ENCODE data around the gene HNRNPD.
A peak's percentile ranks its signal among the peaks of the same experiment; 100 is the strongest.
"Not testable (repeated sequence)": the region's sequence is repeated elsewhere in the genome, so short reads cannot be mapped to it uniquely, and the experiment has no call there.

HNRNPD gene, protein sequence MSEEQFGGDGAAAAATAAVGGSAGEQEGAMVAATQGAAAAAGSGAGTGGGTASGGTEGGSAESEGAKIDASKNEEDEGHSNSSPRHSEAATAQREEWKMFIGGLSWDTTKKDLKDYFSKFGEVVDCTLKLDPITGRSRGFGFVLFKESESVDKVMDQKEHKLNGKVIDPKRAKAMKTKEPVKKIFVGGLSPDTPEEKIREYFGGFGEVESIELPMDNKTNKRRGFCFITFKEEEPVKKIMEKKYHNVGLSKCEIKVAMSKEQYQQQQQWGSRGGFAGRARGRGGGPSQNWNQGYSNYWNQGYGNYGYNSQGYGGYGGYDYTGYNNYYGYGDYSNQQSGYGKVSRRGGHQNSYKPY

DNA sequence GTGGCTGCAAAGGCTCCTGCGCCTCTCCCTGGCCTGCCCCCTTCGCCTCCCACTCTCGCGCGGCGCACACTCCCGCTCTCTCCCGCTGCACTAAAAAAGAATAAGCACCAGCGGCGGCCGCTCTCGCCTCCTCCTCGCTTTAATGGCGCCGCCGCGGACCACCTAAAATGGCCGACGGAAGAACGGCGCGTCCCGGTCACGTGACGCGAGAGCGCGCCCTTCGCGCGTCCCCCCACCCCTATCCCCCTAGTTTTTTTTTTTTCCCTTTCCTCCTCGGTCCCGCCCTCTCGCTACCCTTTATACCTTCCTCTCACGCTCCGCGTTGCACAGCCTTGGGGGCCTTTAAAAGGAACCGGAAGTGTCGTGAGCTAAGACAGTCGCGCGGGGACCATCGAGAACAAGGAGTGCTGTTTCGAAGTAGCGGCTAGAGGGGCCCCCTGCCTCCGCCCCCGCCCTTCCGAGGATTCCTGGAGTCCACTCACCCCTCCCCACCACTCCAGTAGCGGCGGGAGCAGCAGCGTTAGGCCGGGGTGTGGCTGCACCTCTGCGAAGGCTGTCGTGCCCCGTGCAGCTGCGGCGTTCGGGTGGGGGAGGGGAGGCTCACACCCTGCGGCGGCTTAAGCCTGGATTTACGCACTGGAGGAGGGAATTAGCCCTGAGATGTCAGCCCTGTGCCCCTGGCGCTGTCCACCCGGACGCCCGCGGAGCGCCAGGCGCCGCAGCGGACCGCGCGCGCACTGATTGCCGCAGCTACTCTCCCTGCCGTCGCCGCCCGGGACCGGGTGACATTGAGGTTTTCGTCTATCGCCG is at the start of gene HNRNPD:
HNRNPD (minus strand) TSS at position 176 of the 810 bp plus-strand sequence. CDS start 313 bp downstream, outside the sequence.
- peak; percentile 100 for DNase-seq (ENCODE audit: low read depth in 2 of 2)

DNA sequence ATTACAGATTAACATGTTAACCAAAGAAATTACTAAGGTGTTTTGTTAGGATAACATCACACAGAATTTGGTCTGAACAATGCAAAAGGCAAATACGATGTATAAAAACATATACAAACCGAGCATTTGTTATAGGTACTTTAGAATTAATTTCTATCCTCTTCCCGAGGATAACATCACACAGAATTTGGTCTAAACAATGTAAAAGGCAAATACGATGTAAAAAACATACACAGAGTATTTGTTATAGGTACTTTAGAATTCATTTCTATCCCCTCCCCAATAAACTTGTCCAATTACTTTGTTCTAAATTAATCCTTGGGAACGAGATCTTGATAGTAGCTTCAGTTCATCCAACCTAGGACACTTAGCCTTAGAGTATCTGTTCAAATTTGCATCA is 48.8 kb upstream of the HNRNPD start:
- no peak for DNase-seq (ENCODE audit: low read depth in 2 of 2)

DNA sequence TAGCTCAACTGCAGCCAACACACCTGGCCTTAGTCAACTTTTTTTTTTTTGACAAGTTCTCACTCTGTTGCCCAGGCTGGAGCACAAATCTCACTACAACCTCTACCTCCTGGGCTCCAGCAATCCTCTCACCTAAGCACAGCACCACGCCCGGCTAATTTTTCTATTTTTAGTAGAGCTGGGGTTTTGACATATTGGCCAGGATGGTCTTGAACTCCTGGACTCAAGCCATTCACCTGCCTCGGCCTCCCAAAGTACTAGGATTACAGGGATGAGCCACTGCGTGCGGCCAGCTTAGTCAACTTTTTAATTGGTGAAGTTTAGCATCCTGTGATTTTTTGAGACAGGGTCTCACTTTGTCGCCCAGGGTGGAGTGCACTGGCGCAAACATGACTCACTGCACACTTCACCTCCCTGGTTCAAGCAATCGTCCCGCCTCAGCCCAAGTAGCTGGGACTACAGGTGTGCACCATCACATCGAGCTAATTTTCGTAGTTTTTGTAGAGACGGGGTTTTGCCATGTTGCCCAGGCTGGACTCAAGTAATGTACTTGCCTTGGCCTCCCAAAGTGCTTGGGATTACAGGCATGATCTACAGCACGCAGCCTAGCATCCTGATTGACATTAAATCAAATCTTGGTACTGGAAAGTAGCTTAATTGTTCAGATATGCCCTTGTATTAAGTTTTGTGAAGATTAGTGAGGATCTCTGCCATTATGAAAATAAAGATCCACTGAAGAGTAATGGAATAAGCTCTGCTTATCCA is 48.2 kb upstream of the HNRNPD start:
- DNase-seq (ENCODE audit: low read depth in 2 of 2) = no peak

DNA sequence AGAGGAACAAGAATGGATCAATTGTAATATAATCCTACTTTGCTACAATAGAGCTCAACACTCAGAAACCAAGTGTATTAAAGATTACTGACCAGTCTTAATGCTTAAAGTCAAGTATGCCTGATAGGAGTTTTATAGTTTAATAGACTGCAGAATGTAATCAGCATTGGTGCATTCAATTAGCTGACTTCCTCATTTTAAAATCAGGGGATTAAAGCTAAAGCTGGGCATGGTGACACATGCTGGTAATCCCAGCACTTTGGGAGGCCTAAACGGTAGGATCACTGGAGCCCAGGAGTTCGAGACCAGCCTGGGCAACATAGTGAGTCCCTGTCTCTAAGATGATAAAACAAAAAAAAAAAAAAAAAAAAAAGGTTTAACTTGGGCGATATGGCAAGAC is 45.7 kb upstream of the HNRNPD start:
- DNase-seq (ENCODE audit: low read depth in 2 of 2) = no peak

DNA sequence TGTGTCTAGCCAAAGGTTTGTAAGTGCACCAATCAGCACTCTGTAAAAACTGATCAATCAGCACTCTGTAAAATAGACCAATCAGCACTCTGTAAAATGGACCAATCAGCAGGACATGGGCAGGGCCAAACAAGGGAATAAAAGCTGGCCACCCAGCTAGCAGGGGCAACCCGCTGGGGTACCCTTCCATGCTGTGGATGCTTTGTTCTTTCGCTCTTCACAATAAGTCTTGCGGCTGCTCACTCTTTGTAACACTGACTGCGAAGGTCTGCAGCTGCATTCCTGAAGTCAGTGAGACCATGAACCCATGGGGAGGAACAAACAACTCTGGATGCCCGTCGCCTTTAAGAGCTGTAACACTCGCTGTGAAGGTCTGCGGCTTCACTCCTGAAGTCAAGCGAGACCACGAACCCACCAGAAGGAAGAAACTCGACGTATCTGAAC is 42.2 kb upstream of the HNRNPD start:
- no peak for DNase-seq (ENCODE audit: low read depth in 2 of 2)

DNA sequence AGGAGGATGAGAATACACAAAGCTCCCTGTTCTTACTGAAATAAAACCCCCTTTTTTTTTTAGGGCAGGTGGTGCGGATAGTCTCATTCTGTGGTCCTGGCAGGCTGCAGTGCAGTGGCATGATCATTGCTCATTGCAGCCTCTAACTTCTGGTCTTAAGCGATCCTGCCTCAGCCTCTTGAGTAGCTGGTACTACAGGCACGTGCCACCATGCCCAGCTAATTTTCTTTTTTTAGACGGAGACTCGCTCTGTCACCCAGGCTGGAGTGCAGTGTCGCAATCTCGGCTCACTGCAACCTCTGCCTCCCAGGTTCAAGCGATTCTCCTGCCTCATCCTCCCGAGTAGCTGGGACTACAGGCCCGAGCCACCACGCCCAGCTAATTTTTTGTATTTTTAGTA is 41.3 kb upstream of the HNRNPD start:
- not testable (repeated sequence) for DNase-seq (ENCODE audit: low read depth in 2 of 2)

DNA sequence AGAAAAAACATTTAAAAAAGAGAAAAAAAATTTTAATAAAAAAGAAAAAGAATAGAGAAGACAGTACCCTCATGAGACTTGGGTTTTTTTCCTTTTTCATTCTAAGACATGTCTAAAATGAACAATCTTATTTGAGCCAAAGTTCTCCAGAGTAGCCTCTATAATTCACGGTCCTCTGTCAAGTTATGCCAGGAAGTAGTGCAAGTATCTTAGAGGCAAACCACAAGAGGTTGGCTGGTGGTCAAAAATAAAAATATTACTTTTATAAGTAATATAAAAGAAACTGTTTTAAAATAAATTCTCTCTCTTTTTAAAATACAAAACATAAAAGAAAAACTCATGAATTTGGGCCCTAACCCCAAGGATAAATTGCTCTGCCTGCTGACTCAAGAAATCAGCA is 29.9 kb upstream of the HNRNPD start:
- no peak for DNase-seq (ENCODE audit: low read depth in 2 of 2)

DNA sequence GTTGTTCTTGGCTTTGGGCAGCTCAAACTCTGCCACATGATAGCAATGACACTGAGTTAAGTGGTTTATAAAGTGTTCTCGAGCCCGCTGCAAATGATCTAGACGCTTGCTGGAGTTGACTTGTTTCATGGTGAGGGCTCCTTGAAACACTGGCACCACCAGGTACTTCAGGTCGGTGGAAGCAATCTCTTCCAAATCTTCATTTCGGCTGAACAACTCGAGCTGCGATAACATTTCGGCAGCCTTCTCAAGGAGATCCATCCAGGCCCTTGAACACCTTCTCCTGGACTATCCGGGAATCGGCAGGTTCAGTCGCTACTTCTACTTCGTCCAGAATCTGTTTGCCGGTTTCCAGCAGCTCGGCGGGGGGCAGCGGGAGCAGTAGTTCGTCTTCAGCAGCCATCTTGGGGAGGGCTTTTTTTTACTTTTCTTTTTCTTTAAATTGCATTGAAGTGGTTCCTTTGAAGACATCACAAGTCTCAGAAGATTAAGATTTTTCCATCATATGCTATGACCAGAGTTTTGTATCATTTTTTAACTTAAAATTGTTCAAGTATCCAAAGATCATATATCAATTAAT is 28.5 kb upstream of the HNRNPD start:
- no peak for DNase-seq (ENCODE audit: low read depth in 2 of 2)

DNA sequence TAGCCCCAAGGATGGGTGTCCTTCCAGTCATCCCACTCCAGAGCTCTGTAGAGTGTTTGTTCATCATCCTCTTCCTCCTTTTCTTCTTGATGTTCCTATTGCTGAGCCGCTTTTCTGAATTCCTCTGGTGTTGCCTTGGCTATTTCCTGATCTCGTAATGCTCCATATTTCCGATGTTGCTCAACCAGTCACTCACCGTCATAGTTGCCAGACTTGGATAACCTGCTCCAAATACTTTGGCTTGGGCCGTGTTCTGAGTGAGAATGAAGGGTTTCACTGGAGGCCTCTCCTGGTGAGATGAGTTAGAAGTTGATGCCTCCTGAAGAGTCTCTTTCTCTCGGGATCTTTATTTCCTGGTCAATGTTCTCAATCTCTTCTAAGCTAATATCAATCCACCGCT is 27.8 kb upstream of the HNRNPD start:
- DNase-seq (ENCODE audit: low read depth in 2 of 2) = no peak

DNA sequence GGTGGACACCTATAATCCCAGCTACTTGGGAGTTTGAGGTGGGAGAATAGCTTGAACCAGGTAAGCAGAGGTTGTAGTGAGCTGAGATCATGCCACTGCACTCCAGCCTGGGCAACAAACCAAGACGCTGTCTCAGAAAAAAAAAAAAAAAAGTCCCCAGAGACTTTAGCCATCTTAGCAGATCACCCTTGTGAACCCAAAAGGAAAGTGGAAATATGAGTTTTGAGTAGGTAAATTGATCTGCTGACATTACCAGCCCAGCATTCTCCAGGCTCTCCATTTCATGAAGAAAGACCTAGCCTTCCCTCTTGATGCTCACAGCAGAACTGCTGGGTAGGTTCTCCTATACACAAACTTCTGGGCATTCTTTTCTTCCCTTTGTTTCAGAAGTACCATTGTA is 24.5 kb upstream of the HNRNPD start:
- DNase-seq (ENCODE audit: low read depth in 2 of 2) = no peak

DNA sequence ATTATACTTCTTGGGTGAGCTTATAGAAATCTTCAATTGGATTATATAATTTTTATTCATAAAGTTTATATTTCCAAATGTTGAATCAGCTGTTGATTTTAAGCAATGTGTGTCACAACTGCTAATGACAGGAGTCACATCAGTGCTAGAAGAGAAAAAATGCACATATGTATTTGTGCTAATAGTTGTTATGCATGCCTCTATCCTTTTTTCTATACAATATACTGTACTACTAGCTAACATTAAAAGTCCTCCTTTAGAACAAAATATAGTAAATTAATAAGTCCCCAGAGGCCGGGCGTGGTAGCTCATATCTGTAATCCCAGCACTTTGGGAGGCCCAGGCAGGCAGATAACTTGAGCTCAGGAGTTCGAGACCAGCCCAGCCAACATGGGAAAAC is 23.7 kb upstream of the HNRNPD start:
- no peak for DNase-seq (ENCODE audit: low read depth in 2 of 2)

DNA sequence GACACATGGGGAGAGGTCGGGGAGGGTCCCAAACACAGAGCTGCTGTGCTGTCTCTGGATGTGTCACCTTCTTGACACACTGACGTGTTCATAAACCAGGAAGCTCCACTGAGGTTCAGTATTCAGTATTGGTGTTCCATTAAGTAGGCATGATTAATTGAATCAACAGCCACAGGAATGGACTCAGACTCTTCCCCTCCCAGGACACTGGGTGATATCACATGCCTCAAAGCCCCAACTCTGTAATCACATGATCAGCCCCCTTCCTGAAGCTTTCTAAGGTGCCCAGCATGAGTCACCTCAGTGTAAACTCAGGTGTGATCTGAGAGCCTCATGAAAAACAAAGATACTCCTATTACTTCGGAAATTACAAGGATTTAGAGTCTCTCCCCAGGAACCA is 21.1 kb upstream of the HNRNPD start:
- no peak for DNase-seq (ENCODE audit: low read depth in 2 of 2)

DNA sequence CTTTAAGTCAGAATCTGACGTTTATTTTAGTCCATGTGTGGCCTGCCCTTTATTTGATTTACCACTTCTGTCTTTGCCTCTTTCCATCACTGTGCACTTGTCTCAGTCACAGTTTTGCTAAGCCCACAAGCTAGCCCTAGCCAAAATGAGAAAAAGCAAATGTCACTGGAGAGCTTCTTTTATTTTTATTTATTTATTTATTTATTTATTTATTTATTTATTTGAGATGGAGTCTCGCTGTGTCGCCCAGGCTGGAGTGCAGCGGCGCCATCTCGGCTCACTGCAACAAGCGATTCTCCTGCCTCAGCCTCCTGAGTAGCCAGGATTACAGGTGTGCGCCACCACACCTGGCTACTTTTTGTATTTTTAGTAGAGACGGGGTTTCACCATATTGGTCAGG is 16.3 kb upstream of the HNRNPD start:
- not testable (repeated sequence) for DNase-seq (ENCODE audit: low read depth in 2 of 2)

DNA sequence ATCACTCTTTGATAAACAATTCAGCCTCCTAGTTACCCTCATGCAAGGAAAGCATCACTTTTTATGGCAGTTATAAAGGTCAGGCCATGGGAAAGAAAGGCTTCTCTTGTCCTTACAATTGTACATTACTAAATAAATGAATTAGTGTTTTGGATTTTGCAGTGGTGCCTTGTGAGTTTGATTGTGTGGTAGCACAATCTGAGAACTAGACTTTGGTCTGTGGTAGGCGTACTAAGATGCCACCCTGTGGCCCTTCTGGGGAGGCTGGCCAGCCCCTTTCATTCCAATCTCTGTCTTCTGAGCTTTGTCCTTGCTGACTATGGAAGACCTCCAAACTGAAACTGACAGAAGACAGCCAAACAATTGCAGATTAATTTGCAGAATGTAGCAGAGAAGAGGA is 14.6 kb upstream of the HNRNPD start:
- DNase-seq (ENCODE audit: low read depth in 2 of 2) = no peak

DNA sequence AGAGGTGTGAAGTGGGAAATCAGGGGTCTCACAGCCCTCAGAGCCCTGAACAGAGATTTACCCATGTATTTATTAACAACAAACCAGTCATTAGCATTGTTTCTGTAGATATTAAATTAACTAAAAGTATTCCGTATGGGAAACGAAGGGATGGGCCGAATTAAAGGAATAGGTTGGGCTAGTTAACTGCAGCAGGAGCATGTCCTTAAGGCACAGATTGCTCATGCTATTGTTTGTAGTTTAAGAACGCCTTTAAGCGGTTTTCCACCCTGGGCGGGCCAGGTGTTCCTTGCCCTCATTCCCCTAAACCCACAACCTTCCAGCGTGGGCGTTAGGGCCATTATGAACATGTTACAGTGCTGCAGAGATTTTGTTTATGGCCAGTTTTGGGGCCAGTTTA is 12.5 kb upstream of the HNRNPD start:
- DNase-seq (ENCODE audit: low read depth in 2 of 2) = not testable (repeated sequence)

DNA sequence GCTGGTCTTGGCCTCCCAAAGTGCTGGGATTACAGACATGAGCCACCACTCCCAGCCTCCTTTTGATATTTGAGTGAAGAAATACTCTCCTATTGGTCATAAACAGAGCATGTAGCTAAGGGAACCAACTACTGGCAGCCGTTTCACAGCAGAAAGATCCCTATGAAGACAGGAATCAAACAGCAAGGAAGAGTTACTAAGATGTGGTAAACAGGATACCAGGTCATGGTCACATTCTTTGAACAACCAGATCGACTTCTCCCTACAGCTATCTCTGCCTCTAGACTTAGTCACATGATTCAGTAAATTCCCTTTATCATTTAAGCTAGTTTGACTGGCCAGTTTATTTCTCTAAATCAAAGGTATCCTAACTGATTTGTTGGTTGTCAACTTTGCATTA is 9.0 kb upstream of the HNRNPD start:
- DNase-seq (ENCODE audit: low read depth in 2 of 2) = no peak

DNA sequence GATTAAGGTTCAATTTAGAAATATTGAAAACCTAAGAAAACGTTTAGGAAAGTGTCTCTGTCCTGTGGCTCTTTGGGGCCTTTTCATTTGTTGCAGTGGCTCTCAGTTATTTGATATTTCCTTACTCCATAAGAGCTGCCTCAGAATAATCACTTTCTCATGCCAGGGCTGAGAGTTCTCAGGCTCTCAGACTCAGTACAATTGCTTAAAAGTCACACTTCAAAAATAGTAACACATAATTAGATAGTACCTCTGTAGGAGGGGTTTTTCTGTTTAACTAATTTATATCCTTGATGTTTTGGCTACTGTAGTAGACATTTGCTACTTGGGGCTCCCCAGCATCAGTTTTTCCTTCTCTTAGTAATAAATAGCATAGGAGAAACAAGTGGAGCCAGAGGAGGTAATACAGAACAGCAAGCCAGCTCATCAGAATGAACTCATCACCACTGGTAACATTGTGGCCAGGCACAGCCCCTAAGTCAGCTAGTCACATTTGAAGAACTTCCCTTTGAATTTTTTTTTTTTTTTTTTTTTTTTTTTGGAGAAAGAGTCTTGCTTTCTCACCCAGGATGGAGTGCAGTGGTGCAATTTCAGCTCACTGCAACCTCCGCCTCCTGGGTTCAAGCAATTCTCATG is 8.0 kb upstream of the HNRNPD start:
- DNase-seq (ENCODE audit: low read depth in 2 of 2) = no peak

DNA sequence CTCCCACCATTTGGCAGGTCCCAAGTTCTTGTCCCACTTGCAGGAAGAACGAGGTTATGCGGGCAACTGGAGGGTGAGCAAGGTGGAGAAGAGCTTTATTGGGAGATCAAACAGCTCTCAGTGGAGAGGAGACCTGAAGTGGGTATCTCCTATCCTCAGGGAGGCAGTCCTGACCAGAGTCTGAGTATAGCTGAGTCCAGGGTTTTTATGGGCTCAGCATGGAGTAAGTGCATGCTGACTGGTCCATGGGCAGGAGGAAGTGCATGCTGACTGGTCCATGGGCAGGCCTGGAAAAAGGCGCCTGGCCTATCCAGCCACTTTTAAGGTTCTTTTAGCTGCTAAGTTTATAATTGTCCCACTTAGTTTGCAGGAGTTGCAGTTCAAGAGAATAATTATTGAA is 7.4 kb upstream of the HNRNPD start:
- DNase-seq (ENCODE audit: low read depth in 2 of 2) = no peak

DNA sequence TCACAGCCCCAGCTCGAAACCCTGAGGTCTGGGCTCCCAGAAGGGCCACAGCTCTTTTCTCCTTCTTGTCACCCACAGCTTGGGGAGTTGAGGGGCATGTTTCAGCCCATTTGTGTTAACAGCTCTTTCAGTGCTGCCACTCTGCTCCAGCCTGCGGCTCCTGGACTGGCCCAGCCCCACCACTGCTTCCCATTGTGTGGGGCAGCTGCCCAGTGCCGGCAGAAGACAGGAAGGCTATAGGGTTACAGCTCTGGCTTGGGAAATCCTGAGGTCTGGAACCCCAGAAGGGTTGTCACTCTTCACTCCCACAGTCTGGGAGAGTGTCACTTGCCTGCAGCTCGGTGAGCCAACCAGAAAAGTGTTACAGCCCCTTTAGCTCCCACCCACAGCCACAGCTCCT is 7.0 kb upstream of the HNRNPD start:
- no peak for DNase-seq (ENCODE audit: low read depth in 2 of 2)

DNA sequence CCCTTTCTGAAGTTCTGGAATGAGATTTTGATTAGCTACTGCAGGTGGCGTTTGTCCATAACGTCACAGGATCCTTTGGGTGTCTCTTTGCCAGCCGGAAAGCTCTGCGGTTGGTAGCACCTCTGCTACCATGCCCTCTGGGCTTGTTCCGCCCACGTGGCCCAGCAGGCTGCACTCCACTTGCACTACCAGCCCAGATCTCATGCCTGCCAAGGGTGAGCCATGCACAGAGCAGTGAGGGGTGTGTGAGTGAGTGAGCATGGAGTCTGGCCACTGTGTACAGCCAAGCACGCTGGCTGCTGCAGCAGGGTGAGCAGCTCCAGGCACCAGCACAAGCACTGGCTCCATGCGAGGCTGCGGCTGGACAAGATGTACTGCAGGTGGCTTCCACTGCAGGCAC is 6.6 kb upstream of the HNRNPD start:
- DNase-seq (ENCODE audit: low read depth in 2 of 2) = no peak

DNA sequence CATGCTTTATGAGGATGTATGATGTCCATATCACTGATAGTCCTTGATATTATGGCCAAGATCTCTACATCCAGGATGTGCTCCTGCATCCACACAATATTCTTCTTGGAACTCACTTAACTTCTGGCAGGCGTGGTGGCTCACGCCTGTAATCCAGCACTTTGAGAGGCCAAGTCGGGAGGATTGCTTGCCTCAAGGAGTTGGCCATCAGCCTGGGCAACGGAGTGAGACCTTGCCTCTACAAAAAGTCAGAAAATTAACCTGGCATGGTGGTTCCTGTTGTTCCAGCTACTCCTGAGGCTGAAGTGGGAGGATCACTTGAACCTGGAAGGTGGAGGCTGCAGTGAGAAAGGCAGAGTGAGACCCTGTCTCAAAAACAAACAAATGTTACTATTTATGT is 2.3 kb upstream of the HNRNPD start:
- DNase-seq (ENCODE audit: low read depth in 2 of 2) = no peak

DNA sequence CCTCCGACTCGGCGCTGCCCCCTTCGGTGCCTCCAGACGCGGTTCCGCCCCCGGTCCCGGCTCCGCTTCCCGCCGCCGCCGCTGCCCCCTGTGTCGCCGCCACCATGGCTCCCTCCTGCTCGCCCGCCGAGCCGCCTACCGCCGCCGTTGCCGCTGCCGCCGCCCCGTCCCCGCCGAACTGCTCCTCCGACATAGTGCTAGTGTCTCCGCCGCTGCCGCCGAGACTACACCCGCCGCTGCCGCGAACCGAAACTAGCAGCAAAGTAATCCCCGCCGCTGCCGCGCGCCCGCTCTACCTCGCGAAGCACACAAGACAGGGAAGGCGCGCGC is 340 bp downstream of the HNRNPD start:
- DNase-seq (ENCODE audit: low read depth in 2 of 2) = no peak

All from fibroblast of skin of left quadriceps (primary cell).